Middle frontal gyrus (tissue), 1 donor: ENCODE data around the gene IRAK4.

Source experiments
- DNase-seq: peaks from one replicate; pipeline ENCODE4 v3.0.0-alpha.2; 2015; ENCODE audit warnings: low spot score; ENCODE audit errors: extremely low spot score

IRAK4 gene

DNA sequence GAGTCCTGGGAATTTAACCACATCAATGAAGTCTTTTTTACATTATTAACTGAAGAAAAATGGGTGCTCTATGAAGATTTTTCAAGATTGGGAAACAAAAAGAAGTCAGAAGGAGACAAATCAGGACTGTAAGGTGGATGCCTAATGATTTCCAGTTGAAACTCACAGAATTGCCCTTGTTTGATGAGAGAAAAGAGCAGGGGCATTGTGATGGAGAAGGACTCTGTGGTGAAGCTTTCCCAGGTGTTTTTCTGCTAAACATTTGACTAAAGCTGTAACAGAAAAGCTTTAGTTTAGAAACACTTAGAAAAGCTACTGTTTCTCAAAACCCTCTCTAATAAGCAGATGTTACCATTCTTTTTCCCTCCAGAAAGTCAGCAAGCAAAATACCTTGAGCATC, 5.8 kb downstream of the IRAK4 start:
- DNase-seq, result no peak

DNA sequence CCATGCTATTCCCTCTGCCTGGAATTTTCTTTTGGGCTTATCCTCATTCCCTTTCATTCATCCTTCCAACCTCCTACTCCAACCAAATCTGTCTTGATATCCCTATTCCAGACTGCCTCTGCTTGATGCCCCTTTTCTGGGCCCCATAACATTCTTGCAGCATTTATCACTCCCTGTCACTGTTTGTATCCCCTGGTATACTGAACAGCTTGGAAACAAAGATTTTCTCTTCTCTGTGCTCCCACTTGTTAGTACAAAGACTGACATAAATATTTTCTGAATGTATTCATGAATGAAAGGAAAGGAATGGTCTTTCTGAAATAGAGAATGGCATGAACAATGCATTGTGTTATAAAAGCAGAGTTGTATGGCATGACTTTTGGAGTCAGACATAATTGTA, 7.5 kb downstream of the IRAK4 start:
- DNase-seq, result no peak

DNA sequence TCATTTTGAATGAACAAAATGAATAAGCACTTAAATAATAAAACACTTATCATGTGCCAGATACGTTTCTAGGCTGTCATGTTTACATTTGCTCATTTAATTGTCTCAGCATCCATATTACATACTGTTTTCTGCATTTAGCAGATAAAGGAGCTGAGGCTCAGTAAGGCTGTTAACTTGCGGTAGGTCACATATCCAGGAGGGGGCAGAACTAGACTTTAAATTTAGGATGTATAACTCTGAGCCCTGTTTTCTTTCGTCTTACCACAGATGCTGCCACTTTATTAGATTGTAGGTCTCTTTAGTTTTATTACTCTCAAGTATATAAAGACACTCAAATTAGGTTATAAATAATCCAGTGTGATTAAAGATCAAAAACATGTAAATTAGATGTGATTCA, 17.7 kb downstream of the IRAK4 start:
- no peak for DNase-seq

DNA sequence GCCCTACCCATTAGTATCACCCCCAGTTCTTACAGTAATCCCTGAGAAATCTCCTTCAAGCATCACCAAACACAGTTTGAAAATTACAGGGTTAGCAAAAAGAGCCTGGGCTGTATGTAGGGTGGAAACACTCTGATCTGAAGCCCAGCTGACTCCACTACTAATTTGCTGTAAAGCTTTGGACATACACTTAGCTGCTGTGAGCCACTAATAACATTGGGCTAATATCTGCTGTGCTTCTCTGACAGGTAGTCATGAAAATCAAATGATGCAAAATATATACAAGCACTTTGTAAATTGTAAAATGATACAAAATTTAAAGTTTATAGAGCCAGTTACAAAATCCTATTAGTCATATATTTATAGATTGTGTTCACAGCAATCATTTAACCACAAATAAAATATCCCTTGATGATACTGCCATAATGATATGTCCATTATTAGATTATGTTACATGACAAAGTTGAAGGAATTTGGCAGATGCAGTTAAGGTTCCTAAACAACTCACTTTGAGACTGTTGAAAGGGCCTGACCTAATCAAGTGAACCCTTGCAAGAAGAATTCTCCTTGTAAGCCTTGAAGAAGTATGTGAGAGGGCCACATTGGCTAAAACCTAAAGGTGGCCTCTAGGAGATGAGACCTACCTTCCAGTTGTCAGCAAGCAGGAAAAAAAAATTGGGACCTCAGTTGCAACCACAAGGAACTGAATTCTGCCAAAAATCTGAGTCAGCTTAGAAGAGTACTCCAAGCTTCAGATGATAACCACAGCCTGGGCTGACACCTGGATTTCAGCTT, 28.3 kb downstream of the IRAK4 start:
- DNase-seq, result no peak

DNA sequence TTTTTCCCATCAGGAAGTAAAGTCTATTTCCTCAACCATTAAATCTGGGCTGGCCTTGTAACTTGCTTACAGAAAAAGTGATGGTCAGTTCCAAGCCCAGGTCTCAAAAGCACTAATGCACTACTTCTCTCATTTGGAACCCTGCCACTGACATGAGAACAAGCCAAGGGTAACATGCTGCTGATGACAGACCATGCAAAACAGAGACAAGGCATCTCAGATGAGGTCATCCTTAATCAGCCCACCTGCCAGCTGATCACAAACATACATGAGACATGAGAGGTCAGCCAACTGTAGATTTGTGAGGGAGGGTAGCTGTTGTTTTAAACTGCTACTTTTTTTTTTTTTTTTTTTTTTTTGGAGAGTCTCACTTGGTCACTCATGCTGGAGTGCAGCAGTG, 31.2 kb downstream of the IRAK4 start:
- DNase-seq, result no peak

DNA sequence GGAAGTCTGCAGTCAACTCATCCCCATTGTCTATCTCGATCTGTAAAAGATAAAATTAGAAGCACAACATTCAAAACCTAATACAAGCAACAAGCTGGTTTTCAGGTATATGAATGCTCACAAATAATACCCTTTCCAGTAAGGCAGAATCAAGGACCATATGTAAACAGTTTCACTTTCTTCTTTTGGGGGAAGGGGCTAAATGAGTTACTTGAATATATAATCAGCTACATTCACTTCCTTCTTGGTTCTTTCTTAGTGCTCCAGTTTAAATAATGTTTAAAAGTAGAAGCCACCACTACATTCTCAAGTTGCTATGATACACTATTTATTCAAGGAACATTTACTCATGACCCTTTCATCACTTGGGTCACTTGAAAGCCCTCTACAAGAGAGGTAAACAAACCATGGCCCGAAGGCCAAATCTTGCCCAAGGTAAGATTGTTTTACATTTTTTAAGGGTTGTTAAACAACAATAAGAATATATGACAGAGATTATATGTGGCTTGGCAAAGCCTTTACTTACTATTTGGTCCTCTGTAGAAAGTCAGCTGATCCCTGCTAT, 37.0 kb downstream of the IRAK4 start:
- no peak for DNase-seq

DNA sequence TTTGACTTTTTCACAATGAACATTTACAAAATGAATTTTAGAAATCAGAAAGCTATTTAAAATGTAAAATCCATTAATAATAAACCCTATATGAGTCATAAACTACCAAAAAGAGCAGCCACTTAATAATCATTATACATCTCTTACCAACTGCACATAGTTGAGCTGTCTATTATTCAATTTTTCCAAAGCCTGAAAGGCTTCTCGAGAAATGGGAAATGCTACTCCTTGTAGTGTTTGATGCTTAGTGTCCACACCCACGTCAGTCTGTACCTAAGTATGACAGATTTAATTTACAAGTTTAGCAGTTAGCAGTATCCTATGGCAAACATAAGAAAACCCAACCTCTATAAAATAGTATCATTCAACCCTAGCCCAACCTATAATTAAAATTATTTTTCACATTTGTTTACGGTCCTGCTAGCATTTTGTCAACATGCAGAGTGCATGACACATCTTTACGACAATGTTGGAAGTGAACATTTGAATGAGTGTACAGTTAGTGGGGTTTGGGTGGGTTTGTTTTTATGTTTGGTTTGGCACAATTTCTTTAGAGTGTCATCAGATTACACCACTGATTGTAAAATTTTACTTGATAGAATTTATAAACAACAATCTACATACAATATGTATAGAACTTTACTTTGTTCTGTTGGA, 38.9 kb downstream of the IRAK4 start:
- no peak for DNase-seq

DNA sequence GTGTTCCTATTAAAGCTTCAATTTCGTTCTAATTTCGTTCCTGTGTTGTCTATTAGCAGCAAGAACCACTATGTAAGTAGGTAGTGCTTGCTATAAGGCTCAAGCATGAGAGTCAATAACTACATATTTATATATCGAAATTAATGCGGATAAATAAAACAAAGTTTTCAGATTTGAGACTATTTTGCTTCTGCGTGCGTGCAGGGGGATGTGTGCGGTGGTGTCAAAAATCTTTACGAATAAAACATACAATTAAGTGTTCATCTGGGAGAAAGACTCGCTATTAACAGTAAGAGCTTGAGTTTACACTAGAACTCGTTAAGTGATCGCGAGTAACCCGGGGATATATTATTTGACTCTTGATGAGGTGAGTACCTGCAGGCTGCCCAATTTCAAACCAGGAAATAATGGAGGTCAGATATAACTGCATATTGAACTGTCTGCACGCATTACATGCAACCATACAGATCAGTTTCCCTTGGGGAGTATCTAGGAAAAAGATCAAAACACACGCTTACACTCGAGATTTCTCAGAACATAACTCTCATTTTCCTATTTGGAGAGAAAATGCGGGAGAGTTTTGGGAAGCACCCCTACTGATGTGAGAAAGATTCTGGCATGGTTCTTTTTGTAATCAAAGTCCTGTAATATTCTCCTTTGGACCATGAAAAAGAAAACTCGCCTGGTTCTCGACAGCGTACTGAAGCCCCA, 46.6 kb downstream of the IRAK4 start:
- no peak for DNase-seq

DNA sequence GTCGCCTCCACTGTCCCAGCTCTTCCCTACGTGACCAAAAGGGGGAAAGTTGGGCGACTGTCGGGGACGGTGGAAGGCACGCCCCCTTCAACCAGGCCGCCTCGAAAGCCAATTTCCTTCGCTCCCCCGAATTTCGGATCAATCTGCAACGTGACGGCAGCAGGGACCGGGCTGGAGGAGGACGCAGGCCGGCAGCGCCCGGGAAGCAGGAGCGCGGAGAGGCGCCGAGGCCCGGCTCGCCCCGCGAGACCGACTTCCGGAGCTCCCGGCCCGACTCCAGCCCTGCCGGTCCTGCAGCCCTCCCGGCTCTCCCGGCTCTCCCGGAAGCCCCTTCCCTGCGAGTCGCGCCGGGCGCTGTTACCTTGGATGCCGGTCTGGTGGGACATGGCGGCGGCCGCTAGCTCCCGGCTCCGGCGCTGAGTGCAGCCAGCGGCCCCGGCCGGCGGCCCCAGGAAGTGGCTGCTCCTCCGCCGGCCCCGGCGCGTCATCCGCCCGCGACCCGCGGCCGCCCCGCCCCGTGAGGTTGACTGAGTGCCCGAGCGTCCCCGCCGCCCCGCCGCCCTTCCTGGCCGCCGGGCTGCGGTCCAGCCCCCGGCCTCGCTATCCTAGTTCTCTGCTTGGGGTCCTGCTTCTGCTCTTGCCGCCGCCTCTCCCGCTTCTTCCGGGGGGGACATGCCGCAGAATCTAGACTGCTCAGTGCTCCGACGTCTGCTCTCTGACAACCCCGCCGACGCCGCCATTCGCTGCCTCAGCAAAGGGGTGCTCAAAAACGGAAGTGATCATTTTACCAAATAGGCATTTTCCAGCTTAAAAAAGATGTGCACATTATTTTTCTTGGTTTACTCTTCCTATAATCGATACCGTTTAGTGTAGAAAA, 47.3 kb downstream of the IRAK4 start, which contains the start of gene TWF1:
TSS of gene TWF1 (minus strand) at position 458 of the 877 bp plus-strand sequence. CDS start at position 386, 72 bp downstream.
- peak; percentile 68 for DNase-seq

DNA sequence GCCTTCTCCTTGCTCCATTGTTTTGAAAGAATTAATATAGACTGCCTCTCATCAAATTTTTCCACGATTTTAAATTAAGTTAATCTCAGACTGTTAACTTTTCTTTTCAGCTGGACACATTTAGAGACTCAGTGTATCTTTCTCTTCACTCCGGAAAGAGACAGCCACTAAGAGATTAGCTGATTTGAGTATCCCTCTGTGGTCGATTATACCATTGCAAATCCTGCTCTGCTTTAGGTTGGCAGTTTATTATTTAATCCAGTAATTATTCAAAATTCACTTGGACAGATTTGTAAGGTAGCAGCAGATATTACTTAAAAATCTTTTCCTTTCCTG, 48.0 kb downstream of the IRAK4 start:
- DNase-seq, result no peak

DNA sequence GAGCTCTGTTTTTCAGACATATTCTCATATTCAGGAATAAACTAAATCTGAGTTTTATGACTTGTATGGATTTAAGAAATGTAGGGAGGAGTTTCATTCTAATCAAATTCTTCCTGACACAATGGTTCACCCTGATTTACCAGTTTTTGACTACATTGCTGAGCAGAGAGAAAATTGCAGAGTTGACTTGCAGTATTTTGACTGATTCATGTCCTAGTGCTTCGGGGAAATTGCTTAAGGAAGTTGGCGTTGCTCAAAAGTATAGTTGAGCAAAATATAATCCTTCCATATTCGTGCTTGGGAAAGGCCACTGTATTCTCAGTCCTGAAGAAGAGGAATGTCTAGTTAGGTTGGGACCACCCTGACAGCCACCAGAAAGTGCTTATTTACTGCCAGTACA, 48.6 kb downstream of the IRAK4 start:
- DNase-seq, result no peak

DNA sequence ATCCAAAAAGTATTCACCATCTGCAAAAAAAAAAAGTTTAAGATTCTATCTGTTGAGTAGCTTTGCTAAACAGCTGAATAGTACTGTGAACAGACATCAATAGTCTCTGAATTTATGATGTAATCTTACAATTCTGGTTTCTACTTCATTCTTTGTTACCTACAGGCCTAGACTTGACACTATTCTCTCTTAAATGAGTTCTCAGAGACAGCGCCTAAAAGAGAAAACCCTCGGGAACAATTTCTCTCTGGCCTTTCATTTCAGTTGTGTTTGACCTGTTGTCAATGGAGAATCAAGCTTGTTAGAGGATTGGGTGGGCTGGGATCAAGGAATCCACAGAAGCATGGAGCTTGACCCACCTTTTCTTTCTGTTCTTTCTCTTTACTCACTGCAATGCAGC, 53.3 kb downstream of the IRAK4 start:
- no peak for DNase-seq

DNA sequence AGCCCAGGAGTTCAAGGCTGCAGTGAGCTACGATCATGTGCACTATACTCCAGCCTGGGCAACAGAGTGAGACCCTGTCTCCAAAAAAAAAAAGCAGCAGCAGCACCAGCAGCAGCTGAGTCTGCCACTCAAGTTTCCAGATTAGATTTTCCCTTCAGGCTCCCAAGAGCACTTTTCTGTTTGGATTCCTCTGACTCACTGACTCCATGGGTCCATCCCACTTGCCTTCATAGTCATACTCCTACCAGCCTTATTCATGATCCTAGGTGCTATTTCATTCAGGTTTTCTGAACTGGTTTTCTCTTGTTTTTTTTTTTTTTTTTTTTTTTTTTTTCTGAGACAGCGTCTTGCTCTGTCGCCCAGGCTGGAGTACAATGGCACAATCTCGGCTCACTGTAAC, 54.2 kb downstream of the IRAK4 start:
- no peak for DNase-seq

DNA sequence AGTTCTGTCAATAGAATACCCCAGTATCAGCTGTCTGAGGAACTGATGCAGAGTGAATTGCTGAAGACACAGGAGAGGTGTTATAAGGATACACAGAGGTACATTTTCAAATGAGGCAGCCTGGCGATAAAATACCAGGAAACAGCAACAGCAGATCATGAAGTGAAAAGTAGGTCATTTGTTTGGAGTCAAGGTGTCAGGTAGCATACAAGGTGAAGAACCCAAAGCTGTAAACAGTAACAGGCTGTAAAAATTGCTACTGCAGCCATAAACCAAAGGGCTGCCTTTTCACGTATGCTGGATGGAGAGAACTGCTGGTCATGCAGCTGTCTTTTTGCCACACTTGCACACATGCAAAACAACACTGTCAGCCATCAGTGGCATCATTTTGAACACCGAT, 56.7 kb downstream of the IRAK4 start:
- DNase-seq, result no peak

DNA sequence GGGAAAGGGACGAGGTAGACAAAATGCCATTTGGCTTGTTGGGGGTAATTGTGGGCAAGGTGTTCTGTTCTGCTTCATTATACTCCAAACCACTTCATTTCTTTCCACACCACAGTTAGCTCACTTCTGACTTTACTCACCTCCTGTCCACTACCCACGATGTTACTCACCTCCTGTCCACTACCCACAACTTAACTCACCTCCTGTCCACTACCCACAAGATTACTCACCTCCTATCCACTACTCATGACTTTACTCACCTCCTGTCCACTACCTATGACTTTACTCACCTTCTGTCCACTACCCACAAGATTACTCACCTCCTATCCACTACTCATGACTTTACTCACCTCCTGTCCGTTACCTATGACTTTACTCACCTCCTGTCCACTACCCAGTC, 57.4 kb downstream of the IRAK4 start:
- DNase-seq, result no peak

DNA sequence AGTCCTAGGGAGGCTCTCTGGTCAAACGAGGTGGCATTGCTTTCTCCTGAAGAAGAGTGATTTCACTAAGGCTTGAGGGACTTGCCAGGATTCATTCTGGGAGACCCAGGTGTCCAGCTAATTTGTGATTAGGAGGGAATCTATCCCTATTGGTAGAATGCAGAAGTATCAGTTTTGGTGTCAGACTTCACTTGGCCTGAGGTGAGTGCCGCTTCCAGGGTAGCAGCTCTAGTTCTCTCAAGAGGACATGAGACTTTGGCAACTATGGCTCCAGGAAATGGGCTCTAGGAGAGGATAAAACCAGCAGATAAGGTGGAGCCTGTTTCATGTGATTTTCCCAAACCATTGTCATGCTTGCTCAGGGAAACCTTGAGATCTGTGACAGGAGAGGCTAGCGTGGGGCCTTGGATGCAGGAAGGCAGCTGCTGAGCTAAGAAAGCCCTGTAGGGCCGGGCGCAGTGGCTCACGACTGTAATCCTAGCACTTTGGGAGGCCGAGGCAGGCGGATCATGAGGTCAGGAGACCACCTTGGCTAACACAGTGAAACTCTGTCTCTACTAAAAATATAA, 65.5 kb downstream of the IRAK4 start:
- DNase-seq, result no peak

DNA sequence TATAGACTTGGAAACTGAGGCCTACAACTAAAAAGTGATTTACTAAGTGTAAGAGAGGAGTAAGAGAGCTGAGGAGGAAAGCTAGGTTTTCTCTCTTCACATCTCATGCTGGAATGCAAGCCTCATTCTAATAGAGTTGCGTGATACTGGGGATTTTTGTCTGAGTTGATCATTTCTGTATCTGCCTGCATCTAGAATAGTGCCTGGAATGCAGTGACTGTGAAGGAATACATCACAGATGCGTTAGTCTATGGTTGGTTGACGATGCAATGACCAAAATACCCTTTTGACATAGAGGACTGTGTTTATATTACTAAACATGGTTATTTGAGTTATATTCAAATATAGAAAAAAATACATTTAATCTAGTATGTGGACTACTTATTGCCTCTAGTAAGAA, 67.9 kb downstream of the IRAK4 start:
- no peak for DNase-seq

DNA sequence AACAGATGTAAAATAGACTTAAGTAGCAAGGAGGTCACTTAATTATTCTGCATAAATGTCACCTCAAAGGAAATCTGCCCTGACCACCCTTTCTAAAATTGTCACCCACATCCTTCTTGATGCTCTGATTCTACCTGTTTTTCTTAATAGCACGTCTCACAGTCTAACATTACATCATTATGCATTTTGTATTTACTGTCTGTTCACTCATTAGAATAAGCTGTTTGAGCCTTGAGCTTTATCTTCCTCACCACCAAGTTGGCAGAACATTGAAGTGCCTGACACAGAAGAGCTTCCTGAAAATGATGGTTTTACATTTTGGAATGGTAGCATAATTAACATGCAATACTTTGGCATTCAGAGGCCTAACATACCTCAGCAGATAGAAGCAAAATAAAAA, 68.3 kb downstream of the IRAK4 start:
- no peak for DNase-seq

DNA sequence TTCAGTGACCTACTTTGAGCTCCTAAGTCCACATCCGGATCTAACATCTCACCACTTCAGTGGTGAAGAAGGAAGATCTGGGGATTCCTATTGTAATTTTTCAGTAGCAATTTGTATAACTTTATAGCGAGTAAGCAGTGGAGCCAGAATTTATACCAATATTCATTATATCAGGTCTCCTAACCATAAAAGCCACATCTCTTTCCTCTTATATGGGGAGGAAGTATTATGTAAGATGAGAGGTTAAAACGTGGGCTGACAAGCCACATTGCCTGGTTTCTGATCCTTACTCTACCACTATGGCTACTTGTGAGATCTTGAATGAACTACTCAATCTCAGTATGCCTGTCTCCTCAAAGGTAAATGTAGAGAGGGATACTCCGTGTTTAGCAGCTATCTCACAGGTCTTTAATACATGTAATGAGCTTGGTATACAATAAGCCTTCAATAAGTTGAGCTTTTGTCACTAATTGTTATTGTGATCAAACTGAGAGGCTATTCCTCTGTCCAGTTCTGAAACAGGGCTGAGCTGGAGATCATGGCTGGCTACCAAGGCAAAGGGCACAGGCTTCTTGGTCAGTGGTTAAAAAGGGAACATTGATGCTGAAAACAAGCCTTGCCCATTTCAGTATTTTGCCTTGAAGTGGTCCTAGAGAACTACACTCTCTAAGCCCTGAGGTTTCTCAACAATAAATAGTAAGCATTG, 73.9 kb downstream of the IRAK4 start:
- DNase-seq, result no peak

DNA sequence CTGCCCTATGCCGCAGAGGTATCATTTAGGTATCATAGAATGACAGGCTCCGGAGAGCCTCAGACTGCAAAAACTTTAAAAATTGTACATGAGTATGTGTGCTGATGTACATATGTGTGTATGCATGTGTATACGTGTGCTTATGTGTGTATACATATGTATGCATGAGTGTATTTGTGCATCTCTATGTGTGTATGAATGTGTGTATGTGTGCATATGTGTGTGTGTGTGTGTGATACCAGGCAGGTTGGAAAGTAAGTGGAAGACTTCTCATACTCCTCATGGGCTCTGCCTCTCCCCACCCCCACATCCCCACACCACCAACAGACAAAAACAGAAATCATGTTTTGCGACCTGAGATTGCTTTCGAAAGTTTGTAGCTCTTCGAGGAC, 76.5 kb downstream of the IRAK4 start:
- no peak for DNase-seq
